ENCODE results near the gene CLDN22.

- TF ChIP-seq CTCF (IDR thresholded peaks at IDR 0.05; ENCODE audit: borderline replicate concordance, extremely low read depth, low read length, poor library complexity, severe bottlenecking): no peak
- TF ChIP-seq EZH2 (IDR thresholded peaks at IDR 0.05; ENCODE audit: borderline replicate concordance, low read depth, low read length, severe bottlenecking): no peak
Observed at GRCh38 chr4:183360161-183360919, 40.3 kb upstream of the CLDN22 start.

Data from DND-41 (cell line).